Activated CD4-positive, alpha-beta T cell treated with anti-CD3 and anti-CD28 coated beads for 36 hours (primary cell): Measurements from ENCODE around the gene ESYT2. TPM values are rescaled to one million over a fixed set of nuclear protein-coding genes. Genes with fewer than 3 reads are reported as not detected.

Source experiments
- ATAC-seq: fragments of 200-7000 bp; cut with Tn5 transposase; one replicate; pipeline ENCODE4 v1.10.0; 2021; ENCODE audit warnings: mild to moderate bottlenecking, moderate library complexity
- CTCF ChIA-PET: fragments of 350-600 bp; sonication (Branson Sonifier 250); formaldehyde crosslinking; loops from one replicate; lab custom pipeline; 2021; ENCODE audit warnings: antibody characterized with exemption; lab: Charles Lee
- POLR2A ChIA-PET: fragments of 350-600 bp; sonication (Branson Sonifier 250); formaldehyde crosslinking; loops from one replicate; lab custom pipeline; 2021; ENCODE audit warnings: antibody characterized with exemption, inconsistent platforms; lab: Charles Lee
- DNase-seq: peaks from one replicate; pipeline ENCODE4 v3.0.0-alpha.2; 2020
- H3K27ac Mint-ChIP-seq: one replicate; pipeline ENCODE4 v1.8.0; 2021; ENCODE audit warnings: mixed read lengths
- H3K27me3 Mint-ChIP-seq: one replicate; pipeline ENCODE4 v1.8.0; 2021; ENCODE audit warnings: mixed read lengths
- H3K36me3 Mint-ChIP-seq: one replicate; pipeline ENCODE4 v1.8.0; 2021; ENCODE audit warnings: low read depth, mixed read lengths
- H3K4me1 Mint-ChIP-seq: one replicate; pipeline ENCODE4 v1.8.0; 2021; ENCODE audit warnings: mixed read lengths
- H3K4me3 Mint-ChIP-seq: one replicate; pipeline ENCODE4 v1.8.0; 2021; ENCODE audit warnings: mild to moderate bottlenecking, moderate library complexity, mixed read lengths
- H3K9me3 Mint-ChIP-seq: one replicate; pipeline ENCODE4 v1.8.0; 2021; ENCODE audit warnings: low read depth, mixed read lengths
- intact Hi-C, 2 experiments: fragments of 100-400 bp; cut with DNase I in 1 of 2; cut with micrococcal nuclease in 1 of 2; formaldehyde crosslinking; loops; one replicate each; pipeline versions ENCODE4 v1.14.2 to v1.15.1; 2022 to 2024; cut with DNase I, micrococcal nuclease
- total RNA-seq, 2 experiments: library from RNA; stranded (reverse); gene quantifications; one replicate each; pipeline ENCODE4 v1.2.3, GENCODE V29; 2021

ESYT2 gene
- total RNA-seq, 2 experiments from 2014 or later, result 68.5 to 73.7 TPM

DNA sequence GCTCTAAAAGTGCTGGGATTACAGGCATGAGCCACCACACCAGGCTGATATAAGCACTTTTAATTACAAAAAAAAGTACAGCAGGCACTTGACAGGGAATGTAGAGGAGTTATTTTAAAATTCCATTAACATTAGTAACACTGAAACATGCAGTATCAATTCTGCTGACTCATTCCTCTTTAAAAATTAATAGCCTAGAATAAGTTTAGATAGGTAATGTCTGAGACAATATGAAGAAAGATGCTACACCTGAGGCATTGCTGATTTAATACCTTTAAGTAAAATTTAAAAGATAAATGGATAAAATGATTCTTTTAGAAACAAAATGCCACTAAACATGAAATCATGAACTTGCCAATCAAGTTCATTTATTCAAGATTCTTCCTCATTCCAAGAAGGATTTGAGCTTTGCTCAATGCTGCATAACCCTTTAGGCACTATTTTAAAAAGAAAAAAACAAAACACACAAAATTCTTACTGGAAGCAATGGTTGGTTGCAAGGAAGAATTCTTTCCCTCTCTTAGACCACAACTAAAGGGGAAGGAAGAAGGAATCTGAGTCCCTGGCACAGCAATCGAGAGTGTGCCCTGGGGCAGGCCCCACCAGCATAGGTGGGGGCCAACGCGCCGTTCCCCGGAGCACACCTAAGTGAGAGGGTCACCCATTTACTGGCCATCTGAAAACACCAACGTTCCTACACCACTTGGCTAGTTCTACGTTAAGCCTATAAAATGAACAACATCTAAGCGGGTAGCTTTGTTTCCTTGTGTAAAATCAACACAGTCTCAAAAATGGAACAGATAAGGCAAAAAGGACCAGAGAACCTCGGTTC is 26.6 kb downstream of the ESYT2 start:
- Mint-ChIP-seq H3K36me3 (peaks cover 39% of the 10 kb centered on the region), H3K4me1 (peaks cover 52% of the 10 kb centered on the region), H3K27me3 (no peaks in the 10 kb centered on the region), H3K27ac (peak overlapping the region; percentile 58), H3K9me3 (peaks cover 5% of the 10 kb centered on the region), H3K4me3 (peak overlapping the region; percentile 1)
- intact Hi-C loops, result no loop called here
- DNase-seq (no peak), ATAC-seq (no peak)
- CTCF ChIA-PET, result no interaction called here
- POLR2A ChIA-PET, result no interaction called here

DNA sequence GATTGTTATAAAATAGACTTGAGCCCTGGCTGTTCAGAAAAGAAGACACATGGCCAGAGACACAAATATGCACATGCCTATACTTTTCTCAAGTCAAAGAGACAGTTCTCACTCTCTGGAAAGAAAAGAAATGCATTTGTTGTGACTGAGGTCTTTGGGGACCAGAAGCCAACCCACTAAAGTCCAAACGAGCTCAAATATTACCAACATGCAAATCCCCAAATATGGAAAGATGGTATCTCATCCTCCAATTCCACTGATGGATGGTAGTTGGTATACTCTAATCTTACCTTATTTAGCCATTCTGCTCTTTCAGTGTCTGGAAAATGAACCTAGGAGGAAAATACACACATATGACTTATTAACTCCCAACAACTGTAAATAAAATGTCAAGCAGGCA is 30.6 kb downstream of the ESYT2 start:
- Mint-ChIP-seq H3K36me3 (peaks cover 32% of the 10 kb centered on the region), H3K4me1 (peaks cover 41% of the 10 kb centered on the region), H3K4me3 (no peak overlapping the region)

DNA sequence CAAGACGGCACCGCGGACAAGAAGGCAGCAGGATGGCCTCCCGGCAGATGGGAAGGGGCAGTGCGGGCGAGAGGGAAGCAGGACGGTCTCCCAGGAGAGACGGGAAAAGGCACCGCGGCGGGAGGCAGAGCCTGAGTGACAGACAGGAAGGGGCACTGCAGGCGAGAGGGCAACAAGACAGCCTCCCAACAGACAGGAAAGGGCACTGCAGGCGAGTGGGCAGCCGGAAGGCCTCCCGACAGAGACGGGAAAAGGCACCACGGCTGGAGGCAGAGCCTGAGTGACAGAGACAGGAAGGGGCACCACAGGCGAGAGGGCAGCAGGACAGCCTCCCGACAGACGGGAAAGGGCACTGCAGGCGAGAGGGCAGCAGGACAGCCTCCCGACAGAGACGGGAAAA is 32.6 kb downstream of the ESYT2 start:
- intact Hi-C loops, result no loop called here
- ChIA-PET CTCF (no interaction called here), POLR2A (no interaction called here)
- Mint-ChIP-seq H3K4me3 (no peak overlapping the region), H3K4me1 (peaks cover 23% of the 10 kb centered on the region), H3K9me3 (no peaks in the 10 kb centered on the region), H3K36me3 (peaks cover 39% of the 10 kb centered on the region), H3K27ac (peak overlapping the region; percentile 28), H3K27me3 (no peaks in the 10 kb centered on the region)
- DNase-seq, result no peak
- ATAC-seq, result no peak

More for the DNA sequence above, 30.6 kb downstream of the ESYT2 start:
- no peak for DNase-seq
- Mint-ChIP-seq H3K27me3 (no peaks in the 10 kb centered on the region), H3K27ac (peak overlapping the region; percentile 26), H3K9me3 (no peaks in the 10 kb centered on the region)
- ChIA-PET CTCF (no interaction called here), POLR2A (no interaction called here)
- ATAC-seq, result no peak
- intact Hi-C loops, result no loop called here

DNA sequence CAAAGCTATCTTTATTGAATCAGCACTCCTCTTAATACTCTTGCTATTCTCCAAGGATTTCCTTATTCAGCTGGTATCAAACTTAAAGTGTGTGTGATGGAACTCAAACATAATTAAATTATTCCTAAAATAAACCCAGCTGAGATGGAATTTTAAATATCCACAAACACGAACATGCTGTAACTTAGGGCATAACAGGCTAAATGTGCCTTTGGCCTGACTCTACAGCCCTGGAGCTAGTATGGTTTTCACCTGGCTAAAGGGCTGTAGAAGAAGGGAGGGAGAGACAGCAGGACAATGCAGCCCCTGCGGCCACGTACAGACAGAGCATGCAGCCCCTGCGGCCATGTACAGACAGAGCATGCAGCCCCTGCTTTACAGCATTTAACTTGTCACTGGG is 34.0 kb downstream of the ESYT2 start:
- peaks cover 14% of the 10 kb centered on the region for H3K4me1 Mint-ChIP-seq
- intact Hi-C loops, result no loop called here
- ATAC-seq (no peak), DNase-seq (no peak)
- H3K36me3 Mint-ChIP-seq, result peaks cover 46% of the 10 kb centered on the region
- H3K27me3 Mint-ChIP-seq, result no peaks in the 10 kb centered on the region
- CTCF ChIA-PET, result interaction anchor here (1.5 kb wide), 1 partner anchor 12 kb away, joined by 3 read pairs; no protein-coding TSS in a partner anchor
- POLR2A ChIA-PET, result no interaction called here
- H3K27ac Mint-ChIP-seq, result no peak overlapping the region
- no peaks in the 10 kb centered on the region for H3K9me3 Mint-ChIP-seq
- H3K4me3 Mint-ChIP-seq, result no peak overlapping the region

DNA sequence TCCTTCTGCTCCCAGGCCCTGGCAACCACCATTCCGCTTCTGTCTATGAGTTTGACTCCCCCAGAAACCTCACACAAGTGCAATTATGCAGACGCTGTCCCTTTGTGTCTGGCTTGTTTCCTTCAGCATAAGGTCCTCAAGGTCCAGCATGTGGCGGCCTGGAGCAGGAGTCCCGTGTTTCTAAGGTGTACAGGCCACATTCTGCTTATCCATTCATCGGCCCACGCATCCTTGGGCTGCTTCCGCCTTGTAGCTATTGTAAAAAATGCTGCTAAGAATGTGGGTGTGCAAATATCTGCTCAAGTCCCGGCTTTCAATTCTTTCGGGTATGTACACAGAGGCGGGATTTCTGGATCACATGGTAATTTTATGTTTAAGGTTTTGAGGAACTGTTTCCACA is 38.2 kb downstream of the ESYT2 start:
- Mint-ChIP-seq H3K27me3 (no peaks in the 10 kb centered on the region), H3K36me3 (peaks cover 40% of the 10 kb centered on the region), H3K4me1 (no peaks in the 10 kb centered on the region), H3K9me3 (no peaks in the 10 kb centered on the region), H3K4me3 (no peak overlapping the region), H3K27ac (no peak overlapping the region)
- ATAC-seq, result no peak
- ChIA-PET POLR2A (interaction anchor here (0.5 kb wide), 1 partner anchor 68 kb away, joined by 3 read pairs; no protein-coding TSS in a partner anchor), CTCF (no interaction called here)
- intact Hi-C loops, result no loop called here
- DNase-seq, result no peak

DNA sequence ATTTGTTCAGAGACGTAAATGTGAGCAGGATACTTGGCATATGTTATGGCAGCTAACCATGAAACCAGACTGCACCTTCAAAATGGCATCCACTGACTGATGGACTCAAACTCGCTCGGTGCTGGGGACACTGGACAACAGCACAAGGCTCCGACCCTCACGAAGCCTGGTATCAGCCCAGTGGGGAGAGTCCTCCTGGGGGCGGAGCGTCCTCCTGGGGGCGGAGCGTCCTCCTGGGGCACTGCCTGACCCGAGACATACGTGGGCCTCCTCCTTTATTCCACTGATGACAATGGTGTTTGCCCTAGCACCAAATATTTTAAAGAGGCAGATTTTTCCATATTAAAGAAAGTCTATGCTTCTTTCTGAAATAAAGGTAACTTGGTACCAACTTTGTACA is 39.5 kb downstream of the ESYT2 start:
- H3K36me3 Mint-ChIP-seq, result peaks cover 34% of the 10 kb centered on the region
- ATAC-seq, result no peak
- intact Hi-C loops, result no loop called here
- no peak overlapping the region for H3K27ac Mint-ChIP-seq
- ChIA-PET CTCF (no interaction called here), POLR2A (interaction anchor here (0.6 kb wide), 1 partner anchor 57 kb away, joined by 3 read pairs; no protein-coding TSS in a partner anchor)
- no peak for DNase-seq
- no peaks in the 10 kb centered on the region for H3K27me3 Mint-ChIP-seq
- H3K9me3 Mint-ChIP-seq, result no peaks in the 10 kb centered on the region
- H3K4me1 Mint-ChIP-seq, result peaks cover 2% of the 10 kb centered on the region
- no peak overlapping the region for H3K4me3 Mint-ChIP-seq

DNA sequence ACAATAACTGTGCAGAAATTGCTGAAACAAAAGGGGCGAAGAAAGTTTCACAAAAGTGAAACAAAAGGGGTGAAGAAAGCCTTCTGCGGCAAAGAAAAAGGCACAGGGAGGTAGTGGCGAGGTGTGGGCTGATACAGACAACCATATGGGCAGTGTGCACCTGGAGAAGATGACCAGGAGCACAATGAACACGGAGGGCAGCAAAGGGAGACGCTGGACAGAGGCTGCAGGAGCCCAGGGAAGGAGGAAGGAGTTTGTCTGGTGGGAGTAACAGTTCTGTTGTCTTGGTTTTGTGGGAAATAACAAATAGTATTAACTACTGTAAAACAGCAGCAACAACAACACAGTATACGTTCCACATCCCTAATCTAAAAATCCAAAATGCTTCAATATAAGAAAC is 42.4 kb downstream of the ESYT2 start:
- Mint-ChIP-seq H3K9me3 (no peaks in the 10 kb centered on the region), H3K27ac (peak overlapping the region; percentile 27), H3K36me3 (peaks cover 23% of the 10 kb centered on the region), H3K4me1 (peaks cover 2% of the 10 kb centered on the region), H3K27me3 (no peaks in the 10 kb centered on the region), H3K4me3 (no peak overlapping the region)
- ChIA-PET POLR2A (interaction anchor here (0.5 kb wide), 1 partner anchor 96 kb away, joined by 4 read pairs; no protein-coding TSS in a partner anchor), CTCF (interaction anchor here (0.6 to 0.9 kb wide), 3 partner anchors 37 to 135 kb away, joined by 3 read pairs; no protein-coding TSS in a partner anchor)
- intact Hi-C loops, result no loop called here
- DNase-seq (no peak), ATAC-seq (no peak)

DNA sequence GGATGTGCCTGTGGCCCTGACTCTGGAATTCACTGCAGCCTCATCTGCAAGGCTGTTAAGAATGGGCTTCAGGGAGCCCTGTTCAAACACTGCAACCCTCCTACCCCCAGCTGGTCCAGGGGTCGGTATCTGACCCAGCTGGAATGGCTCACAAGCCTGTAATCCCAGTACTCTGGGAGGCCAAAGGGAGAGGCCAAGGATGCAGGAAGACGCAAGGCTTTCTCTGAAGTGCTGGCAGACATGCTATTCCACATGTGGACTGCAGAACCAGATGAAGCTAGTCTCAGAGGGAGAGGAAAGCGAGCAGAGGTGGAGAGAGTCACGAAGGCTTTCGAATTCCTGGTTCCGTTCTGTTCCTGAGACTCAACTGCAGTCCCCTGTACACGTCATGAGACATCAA is 45.0 kb downstream of the ESYT2 start:
- peaks cover 2% of the 10 kb centered on the region for H3K4me1 Mint-ChIP-seq
- H3K27me3 Mint-ChIP-seq, result no peaks in the 10 kb centered on the region
- no peak overlapping the region for H3K4me3 Mint-ChIP-seq
- ATAC-seq (no peak), DNase-seq (no peak)
- intact Hi-C loops, result no loop called here
- no peaks in the 10 kb centered on the region for H3K9me3 Mint-ChIP-seq
- POLR2A ChIA-PET, result no interaction called here
- CTCF ChIA-PET, result interaction anchor here (0.6 to 1.5 kb wide), 4 partner anchors 20 to 432 kb away, joined by 3 to 8 read pairs (median 3); no protein-coding TSS in a partner anchor
- no peak overlapping the region for H3K27ac Mint-ChIP-seq
- peaks cover 8% of the 10 kb centered on the region for H3K36me3 Mint-ChIP-seq

DNA sequence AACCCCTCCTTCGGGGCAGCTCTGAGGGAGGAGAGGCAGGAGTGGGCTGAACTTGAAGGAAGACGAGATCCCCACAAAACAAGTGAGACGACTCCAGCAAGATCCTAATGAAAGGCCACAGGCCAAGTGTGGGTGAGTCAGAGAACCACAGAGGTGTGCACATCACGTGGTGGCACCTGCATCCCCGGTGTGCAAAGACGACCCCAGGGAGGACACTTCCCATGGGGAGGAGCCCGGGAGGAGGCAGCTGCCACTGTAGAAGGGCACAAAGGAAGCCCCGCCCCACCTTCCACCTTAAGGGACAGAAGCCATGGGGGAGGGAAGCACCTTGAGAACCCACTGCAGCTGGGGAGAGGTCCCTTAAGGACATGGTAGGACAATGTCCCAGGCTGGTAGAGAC is 45.7 kb downstream of the ESYT2 start:
- Mint-ChIP-seq H3K4me3 (no peak overlapping the region), H3K4me1 (peaks cover 2% of the 10 kb centered on the region), H3K27me3 (no peaks in the 10 kb centered on the region), H3K9me3 (no peaks in the 10 kb centered on the region), H3K27ac (no peak overlapping the region), H3K36me3 (peaks cover 14% of the 10 kb centered on the region)
- no peak for DNase-seq
- intact Hi-C loops, result loop anchor here in 1 of 2 experiments (2.0 kb wide), 1 partner anchor 43 kb away; no protein-coding TSS in a partner anchor
- POLR2A ChIA-PET, result no interaction called here
- CTCF ChIA-PET, result interaction anchor here (0.6 to 1.4 kb wide), 6 partner anchors 19 to 432 kb away, joined by 3 to 4 read pairs (median 3); no protein-coding TSS in a partner anchor
- peak; percentile 17 for ATAC-seq

DNA sequence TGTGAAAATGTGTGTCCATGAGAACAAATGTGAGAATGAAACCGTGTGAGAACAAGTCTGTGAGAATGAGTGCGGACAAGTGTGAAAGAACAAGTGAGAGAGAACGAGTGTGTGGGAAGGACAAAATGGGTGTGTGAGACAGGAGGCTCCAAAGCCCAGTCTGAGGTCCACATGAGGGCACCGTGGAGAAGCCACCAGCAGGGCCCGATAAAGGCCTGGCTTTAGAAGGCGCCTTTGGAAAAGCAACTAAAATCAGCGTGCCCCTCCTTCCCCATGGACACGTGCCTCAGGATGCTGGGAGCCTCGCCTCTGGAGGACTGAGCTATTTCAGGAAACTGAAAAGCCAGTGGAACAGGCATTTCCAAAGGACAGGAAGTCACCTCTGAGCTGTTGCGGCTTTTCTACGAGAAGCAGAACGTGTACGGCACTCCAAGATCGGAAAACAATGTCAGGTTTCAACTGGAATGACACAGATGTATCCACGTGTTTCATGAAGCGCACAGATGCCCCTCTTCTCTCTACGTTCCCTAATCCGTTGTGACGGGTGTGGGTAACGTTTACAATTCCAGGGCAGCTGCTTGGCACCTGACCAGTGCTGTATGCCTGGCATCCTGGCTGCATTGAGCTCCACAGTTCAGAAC is 46.4 kb downstream of the ESYT2 start:
- H3K36me3 Mint-ChIP-seq, result peaks cover 14% of the 10 kb centered on the region
- intact Hi-C loops, result loop anchor here in 1 of 2 experiments (2.0 kb wide), 1 partner anchor 44 kb away; no protein-coding TSS in a partner anchor

DNA sequence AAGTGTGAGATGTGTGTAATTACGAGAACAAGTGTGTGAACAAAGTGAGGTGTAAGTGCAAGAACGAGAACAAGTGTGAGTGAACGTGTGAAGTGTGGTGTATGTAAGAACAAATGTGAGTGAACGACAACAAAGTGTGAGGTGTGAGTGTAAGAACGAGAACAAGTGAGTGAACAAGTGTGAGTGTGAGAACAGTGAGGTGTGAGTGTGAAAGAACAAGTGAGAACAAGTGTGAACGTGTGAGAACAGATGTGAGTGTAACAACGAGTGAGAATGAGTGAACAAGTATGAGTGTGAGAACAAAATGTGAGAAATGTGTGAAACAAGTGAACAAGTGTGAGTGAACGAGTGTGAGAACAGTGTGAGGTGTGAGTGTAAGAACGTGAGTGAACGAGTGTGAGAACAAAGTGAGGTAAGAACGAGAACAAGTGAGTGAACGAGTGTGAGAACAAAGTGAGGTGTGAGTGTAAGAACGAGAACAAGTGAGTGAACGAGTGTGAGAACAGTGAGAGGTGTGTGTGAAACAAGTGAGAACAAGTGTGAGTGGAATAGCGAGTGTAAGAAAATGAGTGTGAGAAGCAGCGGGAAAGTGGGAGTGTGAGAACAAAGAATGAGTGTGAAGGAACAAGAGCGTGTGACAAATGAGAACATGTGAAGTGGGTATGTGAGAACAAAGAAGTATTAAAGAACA is 47.2 kb downstream of the ESYT2 start:
- DNase-seq (no peak), ATAC-seq (no peak)
- ChIA-PET POLR2A (no interaction called here), CTCF (no interaction called here)
- H3K4me1 Mint-ChIP-seq, result peaks cover 12% of the 10 kb centered on the region
- H3K27me3 Mint-ChIP-seq, result no peaks in the 10 kb centered on the region
- no peak overlapping the region for H3K27ac Mint-ChIP-seq
- no peak overlapping the region for H3K4me3 Mint-ChIP-seq
- intact Hi-C loops, result loop anchor here in 1 of 2 experiments (2.0 kb wide), 1 partner anchor 45 kb away; no protein-coding TSS in a partner anchor
- H3K36me3 Mint-ChIP-seq, result peaks cover 18% of the 10 kb centered on the region
- H3K9me3 Mint-ChIP-seq, result no peaks in the 10 kb centered on the region

More for the DNA sequence above, 46.4 kb downstream of the ESYT2 start:
- ATAC-seq, result peak; percentile 49
- Mint-ChIP-seq H3K4me1 (peaks cover 4% of the 10 kb centered on the region), H3K27me3 (no peaks in the 10 kb centered on the region), H3K27ac (no peak overlapping the region), H3K9me3 (no peaks in the 10 kb centered on the region), H3K4me3 (no peak overlapping the region)
- ChIA-PET POLR2A (no interaction called here), CTCF (interaction anchor here (0.7 to 1.4 kb wide), 4 partner anchors 18 to 60 kb away, joined by 3 to 4 read pairs (median 3); no protein-coding TSS in a partner anchor)
- peak; percentile 34 for DNase-seq
